OCI-LY1 (cell line): ENCODE results near the gene THTPA.

Experiments used
- H2AFZ ChIP-seq: fragments of 200-600 bp; sonication (generic), shearing (Covaris generic); 2 replicates; pipeline ENCODE4 v1.6.0; 2014; ENCODE audit warnings: antibody characterized with exemption, mild to moderate bottlenecking, low read length
- H3F3A ChIP-seq: fragments of 200-600 bp; sonication (generic), shearing (Covaris generic); 2 replicates; pipeline ENCODE4 v1.6.0; 2014; ENCODE audit warnings: mild to moderate bottlenecking, antibody characterized with exemption, low read length, moderate library complexity; ENCODE audit not compliant: insufficient read depth
- H3K27ac ChIP-seq: fragments of 200-600 bp; sonication (generic); 2 replicates; pipeline ENCODE4 v1.5.1; 2014; ENCODE audit warnings: low read length, mixed run types, mild to moderate bottlenecking, low read depth; ENCODE audit not compliant: poor library complexity, severe bottlenecking
- H3K27me3 ChIP-seq: fragments of 200-600 bp; sonication (generic); 2 replicates; pipeline ENCODE4 v1.6.0; 2014; ENCODE audit warnings: antibody characterized with exemption, mild to moderate bottlenecking, low read length, moderate library complexity; ENCODE audit not compliant: insufficient read depth
- H3K36me3 ChIP-seq: fragments of 200-600 bp; sonication (generic); 2 replicates; pipeline ENCODE4 v1.6.1; 2014; ENCODE audit warnings: mild to moderate bottlenecking, antibody characterized with exemption, low read length, moderate library complexity, mixed read lengths; ENCODE audit not compliant: insufficient read depth
- H3K4me1 ChIP-seq: fragments of 200-600 bp; sonication (generic); 2 replicates; pipeline ENCODE4 v1.5.1; 2014; ENCODE audit warnings: mild to moderate bottlenecking, low read length, moderate library complexity; ENCODE audit not compliant: insufficient read depth, severe bottlenecking
- H3K4me2 ChIP-seq: fragments of 200-600 bp; sonication (generic), shearing (Covaris generic); 2 replicates; pipeline ENCODE4 v1.6.1; 2014; ENCODE audit warnings: low read length
- H3K4me3 ChIP-seq: fragments of 200-600 bp; sonication (generic); 2 replicates; pipeline ENCODE4 v1.5.1; 2014; ENCODE audit warnings: low read length, low read depth, mild to moderate bottlenecking, mixed read lengths; ENCODE audit not compliant: poor library complexity, severe bottlenecking
- H3K79me2 ChIP-seq: fragments of 200-600 bp; shearing (Covaris generic); 2 replicates; pipeline ENCODE4 v1.6.1; 2016; ENCODE audit warnings: mixed run types, low read length, mixed read lengths; ENCODE audit not compliant: insufficient read depth
- H3K9ac ChIP-seq: fragments of 200-600 bp; sonication (generic), shearing (Covaris generic); 2 replicates; pipeline ENCODE4 v1.6.1; 2014; ENCODE audit warnings: mild to moderate bottlenecking, low read length, mixed read lengths
- H3K9me2 ChIP-seq: fragments of 200-600 bp; sonication (generic), shearing (Covaris generic); 2 replicates; pipeline ENCODE4 v1.6.1; 2014; ENCODE audit warnings: low read depth, mild to moderate bottlenecking, low read length, mixed read lengths
- H3K9me3 ChIP-seq: fragments of 200-600 bp; shearing (Covaris generic); 2 replicates; pipeline ENCODE4 v1.6.1; 2014; ENCODE audit warnings: low read length, mixed read lengths
- H4K20me1 ChIP-seq: fragments of 200-600 bp; sonication (generic), shearing (Covaris generic); 2 replicates; pipeline ENCODE4 v1.6.0; 2016; ENCODE audit warnings: mild to moderate bottlenecking, low read length; ENCODE audit not compliant: insufficient read depth
- CTCF ChIP-seq: fragments of 200-600 bp; sonication (generic), shearing (Covaris generic); IDR thresholded peaks from 2 replicates; pipeline ENCODE4 v1.5.1; 2017; ENCODE audit warnings: mild to moderate bottlenecking, antibody characterized with exemption, low read length, moderate library complexity, mixed read lengths
- EZH2 ChIP-seq: fragments of 200-600 bp; sonication (generic), shearing (Covaris generic); IDR thresholded peaks from 2 replicates; pipeline ENCODE4 v1.8.0; 2017; ENCODE audit warnings: borderline replicate concordance, mixed run types, mild to moderate bottlenecking, antibody characterized with exemption, low read length, moderate library complexity, mixed read lengths

The THTPA gene

DNA sequence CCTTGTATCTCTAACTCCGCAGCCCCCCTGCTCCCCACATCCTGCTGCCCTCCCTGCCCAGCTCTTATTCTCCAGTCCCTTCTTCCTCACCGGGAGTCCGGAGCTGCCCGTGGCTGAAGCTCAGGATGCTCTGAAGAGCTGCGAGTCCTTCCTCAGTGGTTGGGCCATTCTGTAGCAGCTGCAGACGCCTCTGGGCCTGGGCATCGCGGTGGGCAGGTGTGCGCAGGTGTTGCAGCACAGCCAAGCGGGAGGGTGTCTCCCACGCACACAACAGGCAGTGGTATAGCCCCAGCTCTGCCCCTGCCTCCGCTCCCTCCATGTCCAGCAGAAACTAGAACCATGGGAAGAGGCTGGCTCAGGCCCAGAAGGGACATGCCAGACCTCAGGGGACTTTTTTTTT lies 24.7 kb upstream of the THTPA start:
- H3K9me2 ChIP-seq, result no peaks in the 10 kb centered on the region
- H3K4me1 ChIP-seq, result no peaks in the 10 kb centered on the region
- H3F3A ChIP-seq, result no peaks in the 10 kb centered on the region
- H4K20me1 ChIP-seq, result no peaks in the 10 kb centered on the region
- H3K4me2 ChIP-seq, result no peak overlapping the region
- no peaks in the 10 kb centered on the region for H3K27me3 ChIP-seq
- no peak overlapping the region for H2AFZ ChIP-seq
- H3K36me3 ChIP-seq, result no peaks in the 10 kb centered on the region
- no peak overlapping the region for H3K9ac ChIP-seq
- H3K4me3 ChIP-seq, result no peak overlapping the region
- TF ChIP-seq CTCF, result no peak
- no peak for TF ChIP-seq EZH2
- H3K27ac ChIP-seq, result no peak overlapping the region
- H3K9me3 ChIP-seq, result no peaks in the 10 kb centered on the region
- H3K79me2 ChIP-seq, result no peaks in the 10 kb centered on the region

DNA sequence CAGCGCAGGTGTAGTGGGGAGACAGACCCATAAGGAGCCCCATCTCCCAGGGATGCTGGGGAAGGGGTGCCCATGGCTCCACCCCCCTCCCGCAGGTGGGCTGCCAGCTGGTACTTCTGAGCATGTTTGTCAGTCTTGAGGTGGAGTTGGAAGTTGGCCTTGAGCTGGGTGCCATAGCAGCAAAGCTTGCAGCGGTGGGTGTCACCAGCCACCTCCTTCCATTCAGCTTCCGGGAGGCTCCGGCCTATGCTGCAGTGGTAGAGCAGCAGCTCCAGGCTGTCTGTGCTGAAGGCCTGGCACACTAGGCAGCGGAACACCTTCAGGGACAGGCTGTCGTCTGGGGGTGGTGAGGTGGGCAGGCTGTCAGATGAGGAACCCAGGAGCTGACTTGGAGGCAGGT lies 23.4 kb upstream of the THTPA start:
- H3K4me2 ChIP-seq, result no peak overlapping the region
- H3K27me3 ChIP-seq, result no peaks in the 10 kb centered on the region
- no peaks in the 10 kb centered on the region for H3K9me3 ChIP-seq
- H3K27ac ChIP-seq, result no peak overlapping the region
- no peak overlapping the region for H3K9ac ChIP-seq
- no peak for TF ChIP-seq EZH2
- TF ChIP-seq CTCF, result no peak
- H3K36me3 ChIP-seq, result no peaks in the 10 kb centered on the region
- no peak overlapping the region for H2AFZ ChIP-seq
- H3K9me2 ChIP-seq, result no peaks in the 10 kb centered on the region
- no peaks in the 10 kb centered on the region for H3F3A ChIP-seq
- no peaks in the 10 kb centered on the region for H4K20me1 ChIP-seq
- H3K4me3 ChIP-seq, result no peak overlapping the region
- H3K79me2 ChIP-seq, result no peaks in the 10 kb centered on the region
- no peaks in the 10 kb centered on the region for H3K4me1 ChIP-seq

GRCh38 chr14:23533652-23534435 lies 22.2 kb upstream of the THTPA start:
- Histone ChIP-seq H3K27me3 (no peaks in the 10 kb centered on the region), H3K9me2 (no peaks in the 10 kb centered on the region), H3K4me3 (no peak overlapping the region), H3K79me2 (no peaks in the 10 kb centered on the region), H3K27ac (no peak overlapping the region), H3K36me3 (no peaks in the 10 kb centered on the region), H4K20me1 (no peaks in the 10 kb centered on the region), H3K4me2 (no peak overlapping the region), H3K9ac (no peak overlapping the region), H3K4me1 (no peaks in the 10 kb centered on the region), H3K9me3 (no peaks in the 10 kb centered on the region), H3F3A (no peaks in the 10 kb centered on the region), H2AFZ (no peak overlapping the region)
- TF ChIP-seq EZH2 (no peak), CTCF (no peak)
